ENCODE measurements around the gene SHROOM3. TPM values are rescaled to one million over a fixed set of nuclear protein-coding genes. Genes with fewer than 3 reads are reported as not detected.

Gene SHROOM3
- total and polyA plus RNA-seq, 10 donors: 0.37 to 23.9 (median 8.3) TPM

GRCh38 chr4:76463568-76463967 lies 28.5 kb downstream of the SHROOM3 start:
- H3K27me3 ChIP-seq (replicated peaks in 1 of 7): no peaks in the 10 kb centered on the region
- intact Hi-C loops (cut with DNase I; ENCODE audit: low total_unique reads): no loop called here
- H3K27ac ChIP-seq: no peak overlapping the region
- no peak for DNase-seq
- H3K4me1 ChIP-seq: no peaks in the 10 kb centered on the region
- no peak for TF ChIP-seq POLR2AphosphoS5 (IDR thresholded peaks at IDR 0.05)
- no peak for TF ChIP-seq CTCF (IDR thresholded peaks at IDR 0.05 in 8 of 11, conservative IDR thresholded peaks at IDR 0.05 in 3 of 11)
- TF ChIP-seq POLR2A (IDR thresholded peaks at IDR 0.05): no peak
- no peaks in the 10 kb centered on the region for H3K36me3 ChIP-seq
- H3K9me3 ChIP-seq: peaks cover 0 to 27% (median 18%) of the 10 kb centered on the region in 8 donors
- 93 to 100% (median 94%) methylated on average over 2 of the region's 2 CpGs for WGBS, 5 donors
- no peak overlapping the region for H3K4me3 ChIP-seq

- TF ChIP-seq POLR2AphosphoS5 (IDR thresholded peaks at IDR 0.05) (no peak), POLR2A (IDR thresholded peaks at IDR 0.05) (no peak)
- Histone ChIP-seq H3K4me1 (no peaks in the 10 kb centered on the region), H3K9me3 (no peaks in the 10 kb centered on the region), H3K4me3 (no peak overlapping the region), H3K27me3 (replicated peaks in 1 of 7) (no peaks in the 10 kb centered on the region), H3K36me3 (no peaks in the 10 kb centered on the region), H3K27ac (no peak overlapping the region)
- no peak for DNase-seq
- intact Hi-C loops (cut with DNase I; ENCODE audit: low total_unique reads): no loop called here
Observed at GRCh38 chr4:76470064-76470463, 35.0 kb downstream of the SHROOM3 start.

- TF ChIP-seq POLR2A (IDR thresholded peaks at IDR 0.05): no peak
- TF ChIP-seq POLR2AphosphoS5 (IDR thresholded peaks at IDR 0.05): no peak
- no peak for TF ChIP-seq CTCF (IDR thresholded peaks at IDR 0.05 in 8 of 11, conservative IDR thresholded peaks at IDR 0.05 in 3 of 11)
- Histone ChIP-seq H3K4me1 (no peaks in the 10 kb centered on the region), H3K27ac (no peak overlapping the region), H3K36me3 (no peaks in the 10 kb centered on the region), H3K4me3 (no peak overlapping the region), H3K27me3 (replicated peaks in 1 of 7) (no peaks in the 10 kb centered on the region), H3K9me3 (no peaks in the 10 kb centered on the region)
- no peak for DNase-seq
- intact Hi-C loops (cut with DNase I; ENCODE audit: low total_unique reads): no loop called here
- WGBS, 5 donors: 88 to 95% (median 93%) methylated on average over 1 of the region's 1 CpG
Observed at GRCh38 chr4:76470532-76470931, 35.5 kb downstream of the SHROOM3 start.

- H3K4me3 ChIP-seq: no peak overlapping the region
- no peaks in the 10 kb centered on the region for H3K4me1 ChIP-seq
- no peak overlapping the region for H3K27ac ChIP-seq
- no peaks in the 10 kb centered on the region for H3K36me3 ChIP-seq
- peaks cover 0 to 21% (median 10%) of the 10 kb centered on the region in 8 donors for H3K9me3 ChIP-seq
- peaks cover 0 to 12% (median 0%) of the 10 kb centered on the region in 7 donors for H3K27me3 ChIP-seq (replicated peaks in 1 of 7)
- WGBS, 5 donors: 90 to 98% (median 92%) methylated on average over 1 of the region's 1 CpG
- DNase-seq: no peak
- intact Hi-C loops (cut with DNase I; ENCODE audit: low total_unique reads): no loop called here
- TF ChIP-seq POLR2A (IDR thresholded peaks at IDR 0.05): no peak
- no peak for TF ChIP-seq POLR2AphosphoS5 (IDR thresholded peaks at IDR 0.05)
- TF ChIP-seq CTCF (IDR thresholded peaks at IDR 0.05 in 8 of 11, conservative IDR thresholded peaks at IDR 0.05 in 3 of 11): no peak
Observed at GRCh38 chr4:76476571-76476970, 41.5 kb downstream of the SHROOM3 start.

- intact Hi-C loops (cut with DNase I; ENCODE audit: low total_unique reads): no loop called here
- WGBS, 5 donors: 78 to 95% (median 87%) methylated on average over 3 of the region's 3 CpGs
- Histone ChIP-seq H3K36me3 (no peaks in the 10 kb centered on the region), H3K9me3 (peaks cover 0 to 20% (median 9%) of the 10 kb centered on the region in 8 donors), H3K4me1 (no peaks in the 10 kb centered on the region), H3K4me3 (no peak overlapping the region), H3K27me3 (replicated peaks in 1 of 7) (no peaks in the 10 kb centered on the region), H3K27ac (no peak overlapping the region)
- DNase-seq: no peak
- TF ChIP-seq POLR2AphosphoS5 (IDR thresholded peaks at IDR 0.05) (no peak), POLR2A (IDR thresholded peaks at IDR 0.05) (no peak), CTCF (IDR thresholded peaks at IDR 0.05 in 8 of 11, conservative IDR thresholded peaks at IDR 0.05 in 3 of 11) (no peak)
Observed at GRCh38 chr4:76484654-76485053, 49.6 kb downstream of the SHROOM3 start.
